IgD-negative memory B cell (primary cell): Measurements from ENCODE around the gene C13orf46. TPM values are rescaled to one million over a fixed set of nuclear protein-coding genes. Genes with fewer than 3 reads are reported as not detected.
"Not testable (repeated sequence)": the region's sequence is repeated elsewhere in the genome, so short reads cannot be mapped to it uniquely, and the experiment has no call there.

Experiments
- H3K27ac Mint-ChIP-seq, 3 donors: one replicate each; pipeline ENCODE4 v1.8.0; 2020 to 2022; ENCODE audit warnings: mild to moderate bottlenecking in 3 of 3, mixed read lengths in 3 of 3, moderate library complexity in 1 of 3
- H3K27me3 Mint-ChIP-seq: one replicate; pipeline ENCODE4 v1.8.0; 2021; ENCODE audit warnings: mixed read lengths
- H3K36me3 Mint-ChIP-seq: one replicate; pipeline ENCODE4 v1.8.0; 2020; ENCODE audit warnings: mild to moderate bottlenecking, mixed read lengths
- H3K4me1 Mint-ChIP-seq, 3 donors: one replicate each; pipeline ENCODE4 v1.8.0; 2020 to 2022; ENCODE audit warnings: mixed read lengths in 3 of 3, mild to moderate bottlenecking in 1 of 3
- H3K4me3 Mint-ChIP-seq, 4 donors: one replicate each; pipeline ENCODE4 v1.8.0; 2020 to 2022; ENCODE audit warnings: mild to moderate bottlenecking in 4 of 4, mixed read lengths in 4 of 4, moderate library complexity in 3 of 4
- H3K9me3 Mint-ChIP-seq, 3 donors: one replicate each; pipeline ENCODE4 v1.8.0; 2020 to 2021; ENCODE audit warnings: mixed read lengths in 3 of 3, mild to moderate bottlenecking in 1 of 3
- polyA plus RNA-seq: library from polyadenylated mRNA; unstranded; fragments of 300-500 nt; fragmentation: Illumina TruSeq; gene quantifications from one replicate; pipeline ENCODE4 v1.2.3, GENCODE V29; 2021

The C13orf46 gene
- polyA plus RNA-seq, 1 donor from 2014 or later = 1.1 TPM

GRCh38 chr13:113990321-113990837 lies 16.5 kb upstream of the C13orf46 start:
- H3K27ac Mint-ChIP-seq = peak overlapping the region in 1 of 3 donors; percentile 31
- H3K36me3 Mint-ChIP-seq = peaks cover 15% of the 10 kb centered on the region
- peaks cover 6 to 15% (median 10%) of the 10 kb centered on the region in 3 donors for H3K4me1 Mint-ChIP-seq
- peaks cover 0 to 4% (median 0%) of the 10 kb centered on the region in 3 donors for H3K9me3 Mint-ChIP-seq
- H3K27me3 Mint-ChIP-seq = no peaks in the 10 kb centered on the region
- H3K4me3 Mint-ChIP-seq = peak overlapping the region in 2 of 4 donors; percentile 12 to 23

DNA sequence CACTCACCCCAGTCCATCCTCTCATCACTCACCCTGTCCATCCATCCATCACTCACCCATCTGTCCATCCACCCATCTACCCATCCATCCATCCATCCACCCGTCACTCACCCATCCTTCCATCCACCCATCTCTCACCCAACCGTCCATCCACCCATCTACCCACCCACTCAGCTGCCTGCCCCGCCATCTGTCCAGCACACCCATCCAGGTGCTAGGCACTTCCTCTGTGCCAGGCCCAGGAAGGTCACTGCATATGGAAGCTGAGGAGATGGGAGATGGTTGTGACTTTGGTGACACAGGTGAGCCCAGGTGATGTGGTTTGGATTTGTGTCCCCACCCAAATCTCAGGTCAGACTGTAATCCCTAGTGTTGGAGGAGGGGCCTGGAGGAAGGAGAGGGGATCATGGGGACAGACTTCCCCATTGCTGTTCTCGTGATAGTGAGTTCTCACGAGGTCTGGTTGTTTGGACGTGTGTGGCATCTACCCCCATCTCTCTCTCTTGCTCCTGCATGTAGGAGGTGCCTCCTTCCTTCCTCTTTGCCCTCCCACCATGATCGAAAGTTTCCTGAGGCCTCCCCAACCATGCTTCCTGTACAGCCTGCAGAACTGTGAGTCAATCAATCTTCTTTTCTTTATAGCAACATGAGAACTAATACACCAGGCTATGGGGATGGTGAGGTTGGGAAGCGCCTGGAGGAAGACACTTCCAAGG lies 15.9 kb upstream of the C13orf46 start:
- Mint-ChIP-seq H3K27ac (peak overlapping the region in 1 of 3 donors; percentile 10), H3K27me3 (no peaks in the 10 kb centered on the region), H3K4me3 (peak overlapping the region in 2 of 4 donors; percentile 23 to 80), H3K9me3 (peaks cover 0 to 4% (median 0%) of the 10 kb centered on the region in 3 donors), H3K36me3 (peaks cover 15% of the 10 kb centered on the region), H3K4me1 (peaks cover 6 to 15% (median 10%) of the 10 kb centered on the region in 3 donors)

DNA sequence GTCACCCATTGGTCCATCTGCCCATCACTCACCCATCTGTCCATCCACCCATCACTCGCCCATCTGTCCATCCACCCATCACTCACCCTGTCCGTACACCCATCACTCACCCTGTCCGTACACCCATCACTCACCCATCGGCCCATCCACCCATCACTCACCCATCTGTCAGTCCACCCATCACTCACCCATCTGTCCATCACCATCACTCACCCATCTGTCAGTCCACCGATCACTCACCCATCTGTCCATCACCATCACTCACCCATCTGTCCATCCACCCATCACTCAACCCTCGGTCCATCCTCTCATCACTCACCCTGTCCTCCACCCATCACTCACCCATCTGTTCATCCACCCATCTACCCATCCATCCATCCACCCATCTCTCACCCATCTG lies 15.0 kb upstream of the C13orf46 start:
- Mint-ChIP-seq H3K4me1 (peaks cover 6 to 15% (median 10%) of the 10 kb centered on the region in 3 donors), H3K36me3 (peaks cover 15% of the 10 kb centered on the region), H3K4me3 (peak overlapping the region in 2 of 4 donors; percentile 10 to 65)
- not testable (repeated sequence) for H3K27me3 Mint-ChIP-seq, H3K9me3 Mint-ChIP-seq, H3K27ac Mint-ChIP-seq

GRCh38 chr13:113982296-113982661 lies 8.4 kb upstream of the C13orf46 start:
- Mint-ChIP-seq H3K27me3 (no peaks in the 10 kb centered on the region), H3K27ac (no peak overlapping the region), H3K4me1 (no peaks in the 10 kb centered on the region), H3K36me3 (peaks cover 9% of the 10 kb centered on the region), H3K4me3 (peak overlapping the region in 2 of 4 donors; percentile 29 to 58), H3K9me3 (no peaks in the 10 kb centered on the region)

GRCh38 chr13:113981611-113982295 lies 7.9 kb upstream of the C13orf46 start:
- H3K27ac Mint-ChIP-seq = peak overlapping the region in 1 of 3 donors; percentile 46
- H3K4me1 Mint-ChIP-seq = no peaks in the 10 kb centered on the region
- no peaks in the 10 kb centered on the region for H3K9me3 Mint-ChIP-seq
- H3K4me3 Mint-ChIP-seq = no peak overlapping the region
- H3K36me3 Mint-ChIP-seq = peaks cover 9% of the 10 kb centered on the region
- H3K27me3 Mint-ChIP-seq = no peaks in the 10 kb centered on the region

DNA sequence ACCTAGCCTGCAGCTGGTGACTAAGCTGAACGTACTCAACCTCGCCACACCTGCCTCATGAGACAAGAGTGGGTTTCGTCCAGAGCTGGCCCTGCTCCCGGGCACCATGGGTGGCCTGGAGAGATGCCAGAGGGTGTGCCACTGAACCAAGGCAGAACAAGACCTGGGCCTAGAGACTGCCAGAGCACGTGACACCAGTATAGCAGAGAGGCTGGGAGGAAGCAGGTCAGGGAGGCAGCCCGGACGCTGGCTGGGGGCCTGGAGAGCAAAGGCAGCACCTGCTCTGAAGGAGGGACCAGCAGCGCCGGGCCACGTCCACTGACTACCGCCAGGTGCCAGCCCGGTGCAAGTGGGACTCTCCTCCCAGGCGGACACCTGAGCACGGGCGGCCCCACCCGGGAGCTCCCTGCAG lies 7.3 kb upstream of the C13orf46 start:
- H3K27me3 Mint-ChIP-seq = no peaks in the 10 kb centered on the region
- no peak overlapping the region for H3K4me3 Mint-ChIP-seq
- H3K36me3 Mint-ChIP-seq = peaks cover 9% of the 10 kb centered on the region
- H3K27ac Mint-ChIP-seq = no peak overlapping the region
- H3K4me1 Mint-ChIP-seq = no peaks in the 10 kb centered on the region
- H3K9me3 Mint-ChIP-seq = no peaks in the 10 kb centered on the region

- peak overlapping the region in 1 of 3 donors; percentile 81 for H3K27ac Mint-ChIP-seq
- peaks cover 9% of the 10 kb centered on the region for H3K36me3 Mint-ChIP-seq
- H3K27me3 Mint-ChIP-seq = no peaks in the 10 kb centered on the region
- H3K4me3 Mint-ChIP-seq = peak overlapping the region in 1 of 4 donors; percentile 32
- H3K4me1 Mint-ChIP-seq = no peaks in the 10 kb centered on the region
- no peaks in the 10 kb centered on the region for H3K9me3 Mint-ChIP-seq
Measured at GRCh38 chr13:113980489-113981064, 6.7 kb upstream of the C13orf46 start.

GRCh38 chr13:113979791-113980471 lies 6.1 kb upstream of the C13orf46 start:
- Mint-ChIP-seq H3K36me3 (peaks cover 9% of the 10 kb centered on the region), H3K4me3 (peak overlapping the region in 1 of 4 donors; percentile 32), H3K27ac (peak overlapping the region in 2 of 3 donors; percentile 14 to 81), H3K9me3 (no peaks in the 10 kb centered on the region), H3K4me1 (no peaks in the 10 kb centered on the region), H3K27me3 (no peaks in the 10 kb centered on the region)

GRCh38 chr13:113978741-113979481 lies 5.0 kb upstream of the C13orf46 start:
- H3K36me3 Mint-ChIP-seq = peaks cover 9% of the 10 kb centered on the region
- H3K4me1 Mint-ChIP-seq = no peaks in the 10 kb centered on the region
- H3K9me3 Mint-ChIP-seq = no peaks in the 10 kb centered on the region
- H3K4me3 Mint-ChIP-seq = peak overlapping the region in 1 of 4 donors; percentile 54
- H3K27me3 Mint-ChIP-seq = no peaks in the 10 kb centered on the region
- H3K27ac Mint-ChIP-seq = peak overlapping the region in 2 of 3 donors; percentile 14 to 92

DNA sequence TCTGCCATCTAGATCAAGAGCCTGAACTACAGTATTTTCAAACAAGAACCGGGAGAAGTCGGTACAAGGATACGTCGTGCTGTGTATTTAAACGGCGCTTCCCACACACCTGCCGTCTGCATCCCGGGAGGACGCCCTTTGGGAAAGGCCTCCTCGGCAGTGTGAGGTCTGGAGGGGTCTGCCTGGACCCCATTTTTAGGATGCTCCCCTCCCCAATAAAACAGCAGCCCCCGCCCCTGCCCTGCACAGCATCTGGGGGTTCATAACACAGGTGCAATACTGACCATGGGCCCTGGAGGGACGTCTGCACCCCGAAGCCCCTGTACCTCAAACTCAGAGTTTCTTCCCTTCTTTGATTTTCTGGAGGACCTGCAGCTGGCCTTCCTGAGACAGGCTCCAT lies 4.1 kb upstream of the C13orf46 start:
- Mint-ChIP-seq H3K36me3 (peaks cover 9% of the 10 kb centered on the region), H3K27ac (no peak overlapping the region), H3K4me1 (no peaks in the 10 kb centered on the region), H3K9me3 (no peaks in the 10 kb centered on the region), H3K27me3 (no peaks in the 10 kb centered on the region), H3K4me3 (no peak overlapping the region)

GRCh38 chr13:113976711-113977684 lies 3.1 kb upstream of the C13orf46 start:
- Mint-ChIP-seq H3K27me3 (no peaks in the 10 kb centered on the region), H3K36me3 (peaks cover 6% of the 10 kb centered on the region), H3K27ac (peak overlapping the region in 1 of 3 donors; percentile 83), H3K4me3 (no peak overlapping the region), H3K9me3 (no peaks in the 10 kb centered on the region), H3K4me1 (no peaks in the 10 kb centered on the region)

- H3K36me3 Mint-ChIP-seq = peaks cover 4% of the 10 kb centered on the region
- H3K27me3 Mint-ChIP-seq = no peaks in the 10 kb centered on the region
- H3K4me3 Mint-ChIP-seq = no peak overlapping the region
- no peaks in the 10 kb centered on the region for H3K4me1 Mint-ChIP-seq
- no peak overlapping the region for H3K27ac Mint-ChIP-seq
- no peaks in the 10 kb centered on the region for H3K9me3 Mint-ChIP-seq
Measured at GRCh38 chr13:113975416-113975815, 1.5 kb upstream of the C13orf46 start.
